IgD-negative memory B cell (primary cell): Measurements from ENCODE around the gene MBNL2. TPM values are rescaled to one million over a fixed set of nuclear protein-coding genes. Genes with fewer than 3 reads are reported as not detected.
A peak's percentile ranks its signal among the peaks of the same experiment; 100 is the strongest.

Source experiments
- H3K27ac Mint-ChIP-seq, 3 donors: one replicate each; pipeline ENCODE4 v1.8.0; 2020 to 2022; ENCODE audit warnings: mild to moderate bottlenecking in 3 of 3, mixed read lengths in 3 of 3, moderate library complexity in 1 of 3
- H3K27me3 Mint-ChIP-seq: one replicate; pipeline ENCODE4 v1.8.0; 2021; ENCODE audit warnings: mixed read lengths
- H3K36me3 Mint-ChIP-seq: one replicate; pipeline ENCODE4 v1.8.0; 2020; ENCODE audit warnings: mild to moderate bottlenecking, mixed read lengths
- H3K4me1 Mint-ChIP-seq, 3 donors: one replicate each; pipeline ENCODE4 v1.8.0; 2020 to 2022; ENCODE audit warnings: mixed read lengths in 3 of 3, mild to moderate bottlenecking in 1 of 3
- H3K4me3 Mint-ChIP-seq, 4 donors: one replicate each; pipeline ENCODE4 v1.8.0; 2020 to 2022; ENCODE audit warnings: mild to moderate bottlenecking in 4 of 4, mixed read lengths in 4 of 4, moderate library complexity in 3 of 4
- H3K9me3 Mint-ChIP-seq, 3 donors: one replicate each; pipeline ENCODE4 v1.8.0; 2020 to 2021; ENCODE audit warnings: mixed read lengths in 3 of 3, mild to moderate bottlenecking in 1 of 3
- polyA plus RNA-seq: library from polyadenylated mRNA; unstranded; fragments of 300-500 nt; fragmentation: Illumina TruSeq; gene quantifications from one replicate; pipeline ENCODE4 v1.2.3, GENCODE V29; 2021

The MBNL2 gene
- polyA plus RNA-seq, 1 donor from 2014 or later, result 15.9 TPM

GRCh38 chr13:97274829-97275649, 52.9 kb downstream of the MBNL2 start:
- Mint-ChIP-seq H3K9me3 (peaks cover 0 to 5% (median 3%) of the 10 kb centered on the region in 3 donors), H3K4me3 (peak overlapping the region in 2 of 4 donors; percentile 12 to 46), H3K27ac (no peak overlapping the region), H3K4me1 (peaks cover 43 to 56% (median 48%) of the 10 kb centered on the region in 3 donors), H3K27me3 (no peaks in the 10 kb centered on the region), H3K36me3 (peaks cover 26% of the 10 kb centered on the region)

GRCh38 chr13:97275776-97276501, 53.8 kb downstream of the MBNL2 start:
- peak overlapping the region in 2 of 4 donors; percentile 12 to 32 for H3K4me3 Mint-ChIP-seq
- no peak overlapping the region for H3K27ac Mint-ChIP-seq

GRCh38 chr13:97276862-97277269, 54.7 kb downstream of the MBNL2 start:
- Mint-ChIP-seq H3K27me3 (no peaks in the 10 kb centered on the region), H3K4me3 (peak overlapping the region in 1 of 4 donors; percentile 2), H3K4me1 (peaks cover 47 to 61% (median 52%) of the 10 kb centered on the region in 3 donors), H3K27ac (no peak overlapping the region), H3K9me3 (peaks cover 0 to 5% (median 3%) of the 10 kb centered on the region in 3 donors), H3K36me3 (peaks cover 26% of the 10 kb centered on the region)

More at GRCh38 chr13:97275776-97276501, 53.8 kb downstream of the MBNL2 start:
- Mint-ChIP-seq H3K4me1 (peaks cover 51 to 61% (median 56%) of the 10 kb centered on the region in 3 donors), H3K9me3 (peaks cover 0 to 5% (median 3%) of the 10 kb centered on the region in 3 donors), H3K27me3 (no peaks in the 10 kb centered on the region), H3K36me3 (peaks cover 26% of the 10 kb centered on the region)

- H3K27ac Mint-ChIP-seq, result no peak overlapping the region
- H3K9me3 Mint-ChIP-seq, result peaks cover 0 to 5% (median 3%) of the 10 kb centered on the region in 3 donors
- peaks cover 47 to 60% (median 47%) of the 10 kb centered on the region in 3 donors for H3K4me1 Mint-ChIP-seq
- H3K27me3 Mint-ChIP-seq, result no peaks in the 10 kb centered on the region
- peaks cover 24% of the 10 kb centered on the region for H3K36me3 Mint-ChIP-seq
- H3K4me3 Mint-ChIP-seq, result peak overlapping the region in 1 of 4 donors; percentile 9
These were observed 56.6 kb downstream of the MBNL2 start for GRCh38 chr13:97278435-97279411.

- Mint-ChIP-seq H3K9me3 (peaks cover 0 to 5% (median 3%) of the 10 kb centered on the region in 3 donors), H3K4me3 (peak overlapping the region in 1 of 4 donors; percentile 1), H3K36me3 (peaks cover 22% of the 10 kb centered on the region), H3K27me3 (no peaks in the 10 kb centered on the region), H3K4me1 (peaks cover 44 to 55% (median 47%) of the 10 kb centered on the region in 3 donors), H3K27ac (no peak overlapping the region)
These were observed 57.8 kb downstream of the MBNL2 start for GRCh38 chr13:97279913-97280312.

- peak overlapping the region in 3 of 4 donors; percentile 1 to 40 (median 2) for H3K4me3 Mint-ChIP-seq
- no peak overlapping the region for H3K27ac Mint-ChIP-seq
- H3K27me3 Mint-ChIP-seq, result no peaks in the 10 kb centered on the region
- peaks cover 39 to 50% (median 43%) of the 10 kb centered on the region in 3 donors for H3K4me1 Mint-ChIP-seq
- H3K9me3 Mint-ChIP-seq, result peaks cover 0 to 5% (median 3%) of the 10 kb centered on the region in 3 donors
- H3K36me3 Mint-ChIP-seq, result peaks cover 18% of the 10 kb centered on the region
These were observed 58.3 kb downstream of the MBNL2 start for GRCh38 chr13:97280478-97280877.

GRCh38 chr13:97281028-97281427, 58.9 kb downstream of the MBNL2 start:
- Mint-ChIP-seq H3K27me3 (no peaks in the 10 kb centered on the region), H3K4me3 (peak overlapping the region in 1 of 4 donors; percentile 40), H3K36me3 (peaks cover 17% of the 10 kb centered on the region), H3K9me3 (peaks cover 0 to 2% (median 1%) of the 10 kb centered on the region in 3 donors), H3K4me1 (peaks cover 37 to 49% (median 39%) of the 10 kb centered on the region in 3 donors), H3K27ac (no peak overlapping the region)

- no peak overlapping the region for H3K4me3 Mint-ChIP-seq
- no peaks in the 10 kb centered on the region for H3K9me3 Mint-ChIP-seq
- peak overlapping the region in 1 of 3 donors; percentile 78 for H3K27ac Mint-ChIP-seq
- H3K4me1 Mint-ChIP-seq, result peaks cover 31 to 41% (median 32%) of the 10 kb centered on the region in 3 donors
- peaks cover 10% of the 10 kb centered on the region for H3K36me3 Mint-ChIP-seq
- no peaks in the 10 kb centered on the region for H3K27me3 Mint-ChIP-seq
These were observed 60.6 kb downstream of the MBNL2 start for GRCh38 chr13:97282705-97283104.

- Mint-ChIP-seq H3K4me1 (peaks cover 30 to 41% (median 32%) of the 10 kb centered on the region in 3 donors), H3K27ac (no peak overlapping the region), H3K9me3 (no peaks in the 10 kb centered on the region), H3K36me3 (peaks cover 10% of the 10 kb centered on the region), H3K4me3 (no peak overlapping the region), H3K27me3 (no peaks in the 10 kb centered on the region)
These were observed 61.8 kb downstream of the MBNL2 start for GRCh38 chr13:97283888-97284287.

- no peak overlapping the region for H3K27ac Mint-ChIP-seq
- no peak overlapping the region for H3K4me3 Mint-ChIP-seq
- H3K27me3 Mint-ChIP-seq, result no peaks in the 10 kb centered on the region
- peaks cover 26 to 35% (median 32%) of the 10 kb centered on the region in 3 donors for H3K4me1 Mint-ChIP-seq
- peaks cover 10% of the 10 kb centered on the region for H3K36me3 Mint-ChIP-seq
- H3K9me3 Mint-ChIP-seq, result no peaks in the 10 kb centered on the region
These were observed 62.4 kb downstream of the MBNL2 start for GRCh38 chr13:97284558-97284957.

GRCh38 chr13:97285221-97285955, 63.3 kb downstream of the MBNL2 start:
- Mint-ChIP-seq H3K4me1 (peaks cover 20 to 31% (median 26%) of the 10 kb centered on the region in 3 donors), H3K9me3 (no peaks in the 10 kb centered on the region), H3K36me3 (peaks cover 10% of the 10 kb centered on the region), H3K27ac (peak overlapping the region in 1 of 3 donors; percentile 87), H3K4me3 (no peak overlapping the region), H3K27me3 (no peaks in the 10 kb centered on the region)

GRCh38 chr13:97286317-97287046, 64.3 kb downstream of the MBNL2 start:
- peaks cover 11% of the 10 kb centered on the region for H3K36me3 Mint-ChIP-seq
- no peaks in the 10 kb centered on the region for H3K9me3 Mint-ChIP-seq
- H3K4me3 Mint-ChIP-seq, result no peak overlapping the region
- H3K27me3 Mint-ChIP-seq, result no peaks in the 10 kb centered on the region
- peak overlapping the region in 1 of 3 donors; percentile 87 for H3K27ac Mint-ChIP-seq
- H3K4me1 Mint-ChIP-seq, result peaks cover 16 to 25% (median 19%) of the 10 kb centered on the region in 3 donors

- Mint-ChIP-seq H3K4me1 (peaks cover 16 to 23% (median 19%) of the 10 kb centered on the region in 3 donors), H3K27ac (no peak overlapping the region), H3K36me3 (peaks cover 11% of the 10 kb centered on the region), H3K9me3 (no peaks in the 10 kb centered on the region), H3K27me3 (no peaks in the 10 kb centered on the region), H3K4me3 (no peak overlapping the region)
These were observed 64.9 kb downstream of the MBNL2 start for GRCh38 chr13:97287047-97287383.
